Activated CD8-positive, alpha-beta memory T cell treated with anti-CD3 and anti-CD28 coated beads for 4 hours (primary cell): ENCODE results near the gene NFKBIE.

Experiments
- DNase-seq, 2 donors: peaks; one replicate each; pipeline ENCODE4 v3.0.0-alpha.2; 2020; ENCODE audit warnings: low read depth in 2 of 2

Gene NFKBIE

GRCh38 chr6:44297063-44298038 is 32.0 kb upstream of the NFKBIE start:
- DNase-seq: no peak

DNA sequence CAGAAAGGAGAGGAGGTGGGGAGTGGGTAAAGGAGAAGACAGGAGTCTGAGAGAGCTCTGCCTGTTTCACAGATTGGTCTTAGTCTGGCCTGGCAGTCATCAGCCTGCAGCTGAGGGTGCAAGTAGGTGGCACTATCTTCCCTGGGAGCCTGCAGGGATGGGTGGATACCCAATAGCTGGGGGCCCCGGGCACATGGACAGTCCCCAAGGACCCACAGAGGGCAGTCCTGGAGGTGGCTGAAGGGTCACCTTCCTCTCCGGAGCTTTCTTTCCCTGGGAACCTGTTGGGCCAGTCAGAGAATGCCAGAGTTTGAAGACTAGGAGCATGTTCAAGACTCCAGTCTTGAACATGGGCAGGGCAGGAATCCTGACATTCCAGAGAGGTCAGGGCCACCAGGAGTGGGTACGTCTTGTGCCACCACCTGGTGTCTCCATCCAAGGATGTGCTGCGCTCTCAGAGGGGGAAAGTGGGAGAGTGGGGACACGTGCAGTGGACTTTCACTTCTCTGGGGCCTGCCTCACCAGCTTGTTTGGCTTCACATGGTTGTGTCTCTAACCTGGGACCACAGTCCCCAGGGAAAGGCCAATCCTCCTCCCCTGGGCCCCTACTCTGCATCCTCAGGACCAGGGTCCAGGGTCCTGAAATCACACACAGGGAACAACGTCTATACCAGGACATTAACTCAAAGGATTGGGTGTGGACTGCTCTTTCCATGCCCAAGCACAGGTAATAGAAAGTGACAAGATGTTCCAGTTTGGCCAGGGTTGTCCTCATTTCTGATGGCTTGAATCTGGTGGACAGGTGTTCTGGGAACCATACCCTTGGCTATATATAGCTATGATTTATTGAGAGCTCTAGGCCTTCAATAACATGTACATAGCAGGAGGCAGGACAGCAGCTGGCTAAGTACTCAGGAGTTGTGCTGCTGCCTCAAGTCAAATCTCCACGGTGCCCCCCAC is 29.8 kb upstream of the NFKBIE start:
- DNase-seq: no peak

- DNase-seq: no peak
Measured at GRCh38 chr6:44292661-44293365, 27.5 kb upstream of the NFKBIE start.

DNA sequence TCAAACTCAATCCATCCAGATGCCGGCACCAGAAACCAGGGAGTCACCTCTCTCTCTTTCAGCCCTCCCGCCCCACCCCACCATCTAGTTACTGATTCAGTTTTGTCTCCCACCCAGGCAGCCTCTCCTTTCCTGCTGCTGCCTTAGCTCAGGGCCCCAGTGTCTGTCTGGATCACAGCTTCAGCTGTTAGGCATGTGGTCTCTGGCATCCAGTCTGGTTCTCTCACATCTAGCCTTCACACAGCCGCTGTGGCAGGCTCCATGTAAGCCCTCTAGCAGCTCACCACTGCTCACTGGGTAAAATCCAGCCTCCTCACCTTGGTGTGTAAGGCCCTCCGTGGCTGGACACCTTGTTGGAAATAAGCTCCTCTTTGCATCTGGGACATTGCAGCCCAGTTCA is 26.5 kb upstream of the NFKBIE start:
- DNase-seq: no peak

DNA sequence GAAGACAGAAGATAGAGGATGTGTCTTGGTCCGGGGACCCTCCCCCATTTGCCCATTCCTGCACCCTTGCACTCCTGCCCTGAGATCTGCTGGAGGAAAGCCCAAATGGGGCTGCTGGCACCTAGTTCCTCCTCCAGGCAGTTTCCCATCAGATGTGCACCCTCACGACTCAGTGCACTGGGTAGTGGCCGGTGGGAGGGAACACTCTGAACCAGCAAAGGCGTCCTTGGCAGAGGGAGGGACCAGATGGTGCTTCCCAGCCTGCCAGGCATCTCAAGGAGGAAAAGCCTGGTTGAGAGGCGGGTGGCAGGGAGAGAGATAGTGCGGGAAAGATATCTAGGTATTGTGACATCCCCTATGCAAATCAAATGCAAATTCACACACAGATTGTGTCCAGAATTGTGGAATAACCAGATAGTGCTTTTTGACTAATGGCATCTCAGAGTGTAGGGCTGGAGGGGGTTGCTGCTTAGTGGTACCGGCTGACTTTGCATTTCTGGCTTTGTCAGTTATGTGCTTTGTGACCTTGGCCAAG is 24.4 kb upstream of the NFKBIE start:
- DNase-seq: no peak

GRCh38 chr6:44286747-44287146 is 21.4 kb upstream of the NFKBIE start:
- DNase-seq: no peak

DNA sequence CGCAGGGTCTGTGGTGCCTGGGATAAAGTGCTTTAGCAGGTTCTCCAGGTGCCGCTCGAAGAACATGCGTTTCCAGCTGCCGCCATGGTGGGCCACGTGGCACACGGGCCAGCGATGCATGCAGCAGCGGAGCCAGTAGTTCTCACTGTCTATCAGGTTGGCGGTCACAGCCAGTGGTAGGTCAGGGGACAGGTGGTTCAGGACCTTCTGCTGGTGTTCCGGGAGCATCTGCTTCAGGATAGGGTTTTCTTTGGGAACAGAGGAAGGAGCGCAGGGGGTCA is 20.9 kb upstream of the NFKBIE start:
- no peak for DNase-seq

- no peak for DNase-seq
Measured at GRCh38 chr6:44285552-44286284, 20.4 kb upstream of the NFKBIE start.

DNA sequence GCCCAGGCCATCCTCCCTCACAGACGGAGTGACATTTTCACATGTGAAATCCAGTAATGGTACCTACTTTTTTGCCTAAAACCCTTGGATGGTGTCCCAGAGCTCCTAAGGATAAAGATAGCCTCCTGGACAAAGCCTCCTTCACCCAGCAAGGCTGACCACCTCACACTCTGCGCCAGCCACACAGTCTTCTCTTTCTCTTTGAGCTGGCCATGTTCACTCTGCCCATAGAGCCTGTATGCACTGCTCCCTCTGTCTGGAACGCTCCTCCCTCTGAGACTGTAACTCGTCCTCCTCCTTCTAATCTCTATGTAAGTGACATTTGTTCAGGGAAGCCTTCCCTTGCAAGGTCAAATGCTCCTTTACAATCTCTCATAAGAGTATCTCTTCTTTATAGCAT is 19.5 kb upstream of the NFKBIE start:
- DNase-seq: no peak

GRCh38 chr6:44284121-44284520 is 18.8 kb upstream of the NFKBIE start:
- DNase-seq: no peak

DNA sequence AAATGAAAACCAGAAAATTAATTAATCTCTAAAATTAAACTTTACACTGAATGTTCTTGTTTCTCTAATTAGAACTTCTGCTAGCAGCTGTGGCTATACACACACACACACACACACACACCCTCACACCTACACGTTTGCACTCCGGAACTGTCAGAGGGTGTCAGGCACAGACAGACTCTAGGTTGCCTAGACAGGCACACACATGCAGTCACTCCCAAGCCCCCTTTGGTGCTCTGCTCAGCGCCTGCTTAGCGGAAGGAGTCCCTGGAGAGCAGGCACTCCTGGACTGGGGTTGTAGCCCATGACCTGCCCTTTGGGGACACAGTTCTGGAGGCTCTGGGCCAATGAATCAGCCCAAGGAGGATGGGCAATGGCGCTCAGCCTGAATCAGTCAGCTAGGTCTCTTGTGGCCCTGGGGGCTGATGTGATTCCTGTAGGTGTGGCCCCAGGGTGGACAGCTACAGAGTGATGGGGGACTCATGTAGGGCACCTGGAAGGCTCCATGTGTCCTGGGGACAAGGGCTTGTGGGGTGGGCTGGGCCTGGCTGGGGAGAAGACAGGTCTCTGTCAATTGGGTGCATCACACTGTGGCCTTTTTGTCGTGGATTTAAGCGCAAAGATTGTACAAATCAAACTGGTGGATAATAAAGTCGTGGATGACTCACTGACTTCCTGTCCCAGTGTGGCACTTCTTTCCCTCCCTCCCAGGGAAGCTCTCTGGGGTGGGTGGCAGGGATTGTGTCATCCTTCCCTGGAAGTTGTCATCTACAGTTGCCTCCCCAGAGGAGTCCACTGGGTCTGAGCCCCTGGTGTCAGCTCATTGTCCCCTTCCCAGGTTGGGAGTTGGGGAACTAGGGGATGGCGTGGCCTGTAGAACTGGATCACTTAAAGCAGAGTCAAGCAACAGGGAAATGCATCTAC is 13.7 kb upstream of the NFKBIE start:
- DNase-seq: no peak

DNA sequence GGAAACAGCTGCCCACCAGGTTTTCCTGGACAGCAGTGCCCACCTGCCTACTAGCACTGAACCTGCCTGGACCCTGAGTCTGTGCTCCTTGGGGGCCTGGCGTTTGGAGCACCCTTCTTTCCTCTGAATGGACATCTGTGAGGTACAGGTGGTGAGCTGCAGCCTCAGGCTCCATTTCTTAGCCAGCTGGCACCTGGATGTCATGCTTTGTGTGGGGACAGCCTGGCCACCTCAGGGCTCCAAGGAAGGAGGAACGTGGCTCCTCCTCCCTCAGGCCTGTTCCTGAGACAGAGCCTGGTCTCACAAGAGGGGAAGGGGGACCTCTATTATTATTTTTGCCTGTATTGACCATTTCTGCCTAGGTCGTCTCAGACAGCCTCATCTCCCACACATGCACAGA is 13.0 kb upstream of the NFKBIE start:
- DNase-seq: no peak

GRCh38 chr6:44277763-44278162 is 12.4 kb upstream of the NFKBIE start:
- no peak for DNase-seq

DNA sequence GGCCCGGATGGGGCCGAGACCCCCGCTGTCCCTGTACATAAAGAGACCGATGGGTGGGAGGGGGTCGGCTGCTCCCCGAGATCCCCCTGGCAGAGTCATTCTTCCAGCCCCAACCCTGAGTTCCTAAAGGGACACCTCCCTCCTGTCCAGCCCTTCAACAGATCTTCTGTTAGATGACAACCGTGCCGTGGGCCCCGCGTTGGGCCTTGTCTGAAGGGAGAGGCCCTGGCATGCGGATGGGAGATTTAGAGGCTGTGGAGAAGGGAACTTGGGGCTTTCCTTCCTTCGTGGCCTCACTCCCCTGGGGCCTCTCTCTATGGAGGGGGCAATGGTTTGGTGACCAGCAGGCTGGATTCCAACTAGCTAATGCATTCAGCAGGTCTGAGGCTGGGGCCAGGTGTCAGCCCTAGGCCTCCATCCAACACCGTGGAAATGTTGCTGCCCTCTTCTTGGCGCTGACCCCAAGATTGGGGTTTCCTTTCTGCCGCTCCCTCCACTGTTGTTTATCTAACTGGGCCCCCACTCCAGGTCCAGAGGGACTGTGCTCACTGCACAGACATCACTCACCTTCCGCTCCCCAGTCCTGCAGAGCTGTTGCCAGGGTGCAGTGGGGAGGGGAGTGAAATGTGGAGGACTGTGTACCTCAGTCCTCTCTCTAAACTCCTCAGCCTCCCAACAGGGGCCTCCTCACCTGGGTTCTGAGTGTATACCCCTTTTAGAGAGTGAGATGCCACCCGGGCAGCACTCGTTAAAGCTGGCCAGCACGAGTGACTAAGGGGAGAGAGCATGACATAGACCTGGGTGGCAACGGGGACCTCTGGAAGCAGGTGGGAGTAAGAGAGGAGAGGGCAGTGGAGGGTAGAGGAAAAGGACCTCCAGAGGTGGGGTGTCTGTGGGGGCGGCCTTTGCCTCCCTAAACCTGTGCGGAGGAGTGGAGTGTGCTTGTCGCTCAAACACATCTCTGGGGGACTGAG is 11.6 kb upstream of the NFKBIE start:
- no peak for DNase-seq

DNA sequence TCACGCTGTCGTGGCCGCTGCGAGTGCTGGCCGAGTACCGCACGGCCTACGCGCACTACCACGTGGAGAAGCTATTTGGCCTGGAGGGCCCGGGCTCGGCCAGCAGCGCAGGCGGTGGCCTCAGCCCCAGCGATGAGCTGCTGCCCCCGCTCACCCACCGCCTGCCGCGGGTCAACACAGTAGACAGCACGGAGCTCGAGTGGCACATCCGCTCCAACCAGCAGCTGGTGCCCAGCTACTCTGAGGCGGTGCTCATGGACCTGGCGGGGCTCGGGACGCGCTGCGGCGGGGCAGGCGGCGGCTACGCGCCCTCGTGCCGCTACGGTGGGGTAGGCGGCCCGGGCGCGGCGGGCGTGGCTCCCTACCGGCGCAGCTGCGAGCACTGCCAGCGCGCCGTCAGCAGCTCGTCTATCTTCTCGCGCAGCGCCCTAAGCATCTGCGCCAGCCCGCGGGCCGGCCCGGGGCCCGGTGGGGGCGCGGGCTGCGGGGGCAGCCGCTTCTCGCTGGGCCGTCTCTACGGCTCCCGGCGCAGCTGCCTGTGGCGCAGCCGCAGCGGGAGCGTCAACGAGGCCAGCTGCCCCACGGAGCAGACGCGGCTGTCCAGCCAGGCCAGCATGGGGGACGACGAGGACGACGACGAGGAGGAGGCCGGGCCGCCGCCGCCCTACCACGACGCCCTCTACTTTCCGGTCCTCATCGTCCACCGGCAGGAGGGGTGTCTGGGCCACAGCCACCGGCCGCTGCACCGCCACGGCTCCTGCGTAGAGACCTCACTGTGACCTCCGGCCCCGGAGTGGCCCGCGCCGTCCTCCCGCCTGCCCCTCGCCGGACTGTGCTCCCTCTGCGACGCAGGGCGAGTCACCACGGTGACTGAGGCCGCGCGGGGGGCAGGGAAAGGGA is 10.6 kb upstream of the NFKBIE start:
- no peak for DNase-seq

DNA sequence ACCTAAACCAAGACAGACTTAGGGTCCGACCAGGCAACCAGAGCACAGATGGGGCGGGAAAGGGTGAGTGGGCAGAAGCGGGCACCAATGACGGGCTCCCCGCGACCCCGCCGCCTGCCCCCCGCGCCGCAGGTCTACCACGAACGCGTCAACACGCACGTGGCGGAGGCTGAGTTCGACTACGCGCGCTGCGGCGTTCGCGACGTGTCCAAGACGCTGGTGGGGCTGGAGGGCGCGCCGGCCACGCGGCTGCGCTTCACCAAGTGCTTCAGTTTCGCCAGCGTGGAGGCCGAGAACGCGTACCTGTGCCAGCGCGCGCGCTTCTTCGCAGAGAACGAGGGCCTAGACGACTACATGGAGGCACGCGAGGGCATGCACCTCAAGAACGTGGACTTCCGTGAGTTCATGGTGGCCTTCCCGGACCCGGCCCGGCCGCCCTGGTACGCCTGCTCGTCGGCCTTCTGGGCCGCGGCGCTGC is 10.0 kb upstream of the NFKBIE start:
- no peak for DNase-seq

DNA sequence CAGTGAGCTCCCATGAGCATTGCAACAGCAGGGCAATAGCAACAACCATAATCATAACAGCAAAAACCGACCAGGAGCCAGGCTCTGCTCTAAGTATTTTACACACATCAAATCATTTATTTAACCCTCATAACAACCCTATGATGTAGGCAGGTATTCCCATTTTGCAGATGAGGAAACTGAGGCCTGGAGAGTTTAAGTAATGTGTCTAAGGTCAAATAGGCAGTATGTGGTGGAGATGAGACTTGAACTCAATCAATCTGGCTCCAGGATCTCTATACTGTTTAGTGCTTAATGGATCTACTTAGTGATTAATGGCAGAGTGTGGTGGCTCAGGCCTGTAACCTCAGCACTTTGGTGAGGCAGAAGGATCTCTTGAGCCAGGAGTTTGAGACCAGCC is 8.3 kb upstream of the NFKBIE start:
- DNase-seq: no peak
